ENCODE data around the gene IFNE. TPM values are rescaled to one million over a fixed set of nuclear protein-coding genes. Genes with fewer than 3 reads are reported as not detected.

Gene IFNE
- total RNA-seq, 4 donors from 2014 or later, result not detected

Small RNA genes within 50 kb of the gene (small RNA-seq; reads per million reads assigned to genes)
- gene MIR31, result 0 to 4.2 (median 0.93) reads per million in 4 donors
- 0 to 0.25 (median 0) reads per million in 4 donors for gene RF00157

Other genes starting within 250 kb of the IFNE start
- under 1 TPM in 1 of 4 donors, not detected in 3; 0.40 TPM for gene IFNA14, start 242.3 kb downstream of the IFNE start, total RNA-seq
- gene IFNA5, start 177.0 kb downstream of the IFNE start, total RNA-seq, result not detected
- gene KLHL9, start 146.9 kb downstream of the IFNE start, total RNA-seq, result 10 to 100 TPM; 20.5 to 32.1 (median 24.4) TPM
- gene IFNA6, start 131.4 kb downstream of the IFNE start, total RNA-seq, result not detected
- gene IFNA13, start 114.3 kb downstream of the IFNE start, total RNA-seq, result not detected
- gene IFNA2, start 96.9 kb downstream of the IFNE start, total RNA-seq, result not detected
- not detected for gene IFNA8, start 73.2 kb downstream of the IFNE start, total RNA-seq
- gene IFNA1, start 41.9 kb downstream of the IFNE start, total RNA-seq, result not detected